Cardiac septum (tissue), 1 donor: ENCODE results near the gene TNK1. TPM values are rescaled to one million over a fixed set of nuclear protein-coding genes. Genes with fewer than 3 reads are reported as not detected.

Source experiments
- DNase-seq: peaks from one replicate; pipeline ENCODE4 v3.0.0-alpha.2; 2020; ENCODE audit warnings: low spot score
- intact Hi-C: fragments of 100-400 bp; cut with DNase I; formaldehyde crosslinking; loops from one replicate; pipeline ENCODE4 v1.14.0; 2022
- total RNA-seq: library from RNA; stranded (reverse); fragmentation: NEBNext Ultra II Directional; extraction: Animal tissue kit (Norgen Biotek cat#: 25700); gene quantifications from one replicate; pipeline ENCODE4 v1.2.1, GENCODE V29; 2021
- donor health status: DM: no; HTN: no; CAD: no.

Gene TNK1
- total RNA-seq, 1 donor from 2014 or later = 2.0 TPM

DNA sequence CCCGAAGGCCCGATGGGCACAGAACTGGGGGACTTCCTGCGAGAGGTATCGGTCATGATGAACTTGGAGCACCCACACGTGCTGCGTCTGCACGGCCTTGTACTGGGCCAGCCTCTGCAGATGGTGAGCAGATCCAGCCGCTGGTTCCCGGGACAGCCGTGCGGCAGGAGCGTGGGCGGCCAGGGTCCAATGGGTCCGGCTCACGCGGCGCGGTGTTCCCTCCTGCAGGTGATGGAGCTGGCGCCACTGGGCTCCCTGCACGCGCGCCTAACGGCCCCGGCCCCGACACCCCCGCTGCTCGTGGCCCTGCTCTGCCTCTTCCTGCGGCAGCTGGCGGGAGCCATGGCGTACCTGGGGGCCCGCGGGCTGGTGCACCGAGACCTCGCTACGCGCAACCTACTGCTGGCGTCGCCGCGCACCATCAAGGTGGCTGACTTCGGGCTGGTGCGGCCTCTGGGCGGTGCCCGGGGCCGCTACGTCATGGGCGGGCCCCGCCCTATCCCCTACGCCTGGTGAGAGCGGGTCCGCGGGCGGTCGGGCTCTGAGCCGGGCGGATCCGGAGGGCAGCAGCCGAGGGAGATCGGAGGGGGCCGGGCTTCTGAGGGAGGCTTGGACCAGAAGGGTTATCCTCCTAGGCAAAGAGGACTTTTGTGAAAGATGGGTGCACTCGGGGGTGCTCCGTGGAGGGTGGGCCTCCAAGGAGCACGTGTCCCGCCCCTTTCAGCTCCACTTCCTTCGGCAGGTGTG, 3.0 kb downstream of the TNK1 start:
- no peak for DNase-seq
- intact Hi-C loops = no loop called here

DNA sequence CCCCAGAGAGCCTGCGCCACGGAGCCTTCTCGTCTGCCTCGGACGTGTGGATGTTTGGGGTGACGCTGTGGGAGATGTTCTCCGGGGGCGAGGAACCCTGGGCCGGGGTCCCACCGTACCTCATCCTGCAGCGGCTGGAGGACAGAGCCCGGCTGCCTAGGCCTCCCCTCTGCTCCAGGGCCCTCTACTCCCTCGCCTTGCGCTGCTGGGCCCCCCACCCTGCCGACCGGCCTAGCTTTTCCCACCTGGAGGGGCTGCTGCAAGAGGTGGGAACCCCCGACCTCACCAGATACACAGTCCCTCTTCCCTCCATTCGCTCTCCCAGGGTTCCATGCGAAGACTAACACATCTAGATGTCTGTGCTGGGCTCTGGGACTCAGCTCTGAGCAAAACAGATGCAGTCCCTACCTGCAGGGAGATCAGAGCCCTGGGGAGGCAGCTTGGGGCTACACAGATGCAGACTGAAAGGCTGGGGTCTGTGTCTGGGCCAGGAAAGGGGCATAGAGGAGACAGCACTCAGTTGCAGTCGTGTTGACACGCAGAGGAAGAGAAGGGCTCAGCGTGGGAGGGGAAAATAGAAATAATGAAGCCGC, 3.7 kb downstream of the TNK1 start:
- intact Hi-C loops = no loop called here

DNA sequence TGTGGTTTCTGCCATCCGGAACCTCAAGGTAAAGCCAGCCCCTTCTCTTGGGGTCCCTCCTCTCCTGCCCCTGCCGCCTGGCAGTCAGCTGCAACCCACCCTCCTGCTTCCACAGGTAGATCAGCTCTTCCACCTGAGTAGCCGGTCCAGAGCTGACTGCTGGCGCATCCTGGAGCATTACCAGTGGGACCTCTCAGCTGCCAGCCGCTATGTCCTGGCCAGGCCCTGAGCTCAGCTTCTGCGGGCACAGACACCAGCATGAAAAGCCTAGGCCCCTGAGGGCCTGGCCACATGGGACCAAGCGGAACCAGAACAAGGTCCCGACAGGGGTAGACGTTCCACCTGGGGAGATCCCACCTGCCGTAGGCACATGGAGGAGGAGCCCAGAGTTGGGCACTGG, 8.0 kb downstream of the TNK1 start:
- DNase-seq = no peak
- intact Hi-C loops = no loop called here

More for the DNA sequence above, 3.7 kb downstream of the TNK1 start:
- DNase-seq = no peak

DNA sequence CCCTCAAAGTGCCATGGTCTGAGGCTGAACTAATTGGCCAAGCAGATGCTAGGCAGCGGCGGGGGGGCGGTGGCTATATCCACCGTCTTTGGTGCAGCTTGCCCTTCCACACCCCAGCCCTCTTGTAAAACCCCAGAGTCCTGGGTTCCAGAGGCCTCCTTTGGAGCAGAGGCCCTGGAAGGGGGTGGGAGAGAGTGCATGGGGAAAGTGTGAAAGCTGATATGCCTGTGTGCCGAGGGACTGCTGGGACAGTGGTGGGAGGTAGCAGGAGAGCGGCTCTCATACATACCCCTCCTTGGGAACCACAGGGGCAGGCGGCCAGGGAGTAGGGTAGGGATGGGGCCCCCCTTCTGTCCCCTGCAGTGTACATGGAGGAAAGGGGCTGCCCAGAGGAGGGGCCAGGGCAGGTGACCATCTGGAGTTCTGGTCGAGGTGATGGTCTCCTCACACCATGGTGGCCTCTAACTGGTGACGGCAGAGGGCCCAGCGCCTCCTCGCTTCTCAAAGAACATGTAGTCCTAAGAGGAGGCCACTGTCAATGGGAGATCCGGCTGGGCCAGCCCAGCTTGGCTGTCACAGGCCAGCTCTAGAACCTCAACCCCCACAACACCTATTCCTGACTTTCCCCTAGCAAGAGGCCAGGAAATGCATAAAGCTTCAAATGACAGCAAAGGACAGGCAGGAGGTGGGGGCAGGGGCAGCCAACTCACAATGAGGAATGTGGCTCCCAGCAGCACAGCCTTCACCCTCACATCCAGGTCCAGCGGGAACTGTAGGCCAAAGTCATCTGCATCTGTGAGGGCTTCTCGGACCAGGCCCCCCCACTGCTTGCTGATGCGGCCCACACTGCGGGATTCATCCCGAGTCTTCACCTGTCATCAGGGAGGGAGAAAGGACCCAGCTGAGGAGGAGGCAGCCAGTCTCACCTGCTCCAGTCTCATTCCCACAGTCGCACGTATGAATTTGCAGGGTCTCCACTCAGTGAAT, 9.3 kb downstream of the TNK1 start:
- DNase-seq = no peak
- intact Hi-C loops = no loop called here

DNA sequence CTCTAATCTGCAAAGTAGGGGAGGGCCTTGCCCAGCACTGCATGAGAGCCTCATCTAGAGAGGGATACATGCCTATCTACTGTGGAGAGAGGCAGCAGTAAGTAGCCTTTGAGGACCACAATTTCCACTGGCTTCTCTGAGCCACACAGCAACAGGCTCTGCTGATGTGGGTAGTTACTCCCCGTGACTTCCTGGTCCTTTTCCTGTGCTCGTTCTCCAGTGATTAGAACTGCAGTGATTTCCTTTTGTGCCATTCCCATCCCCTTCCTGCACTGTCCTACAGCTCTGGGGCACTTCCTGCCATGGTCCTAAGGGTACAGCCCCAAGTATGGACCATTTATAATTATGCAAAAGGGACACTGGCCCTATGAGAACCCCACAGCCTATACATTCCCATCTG, 10.4 kb downstream of the TNK1 start:
- intact Hi-C loops = no loop called here
- DNase-seq = no peak

DNA sequence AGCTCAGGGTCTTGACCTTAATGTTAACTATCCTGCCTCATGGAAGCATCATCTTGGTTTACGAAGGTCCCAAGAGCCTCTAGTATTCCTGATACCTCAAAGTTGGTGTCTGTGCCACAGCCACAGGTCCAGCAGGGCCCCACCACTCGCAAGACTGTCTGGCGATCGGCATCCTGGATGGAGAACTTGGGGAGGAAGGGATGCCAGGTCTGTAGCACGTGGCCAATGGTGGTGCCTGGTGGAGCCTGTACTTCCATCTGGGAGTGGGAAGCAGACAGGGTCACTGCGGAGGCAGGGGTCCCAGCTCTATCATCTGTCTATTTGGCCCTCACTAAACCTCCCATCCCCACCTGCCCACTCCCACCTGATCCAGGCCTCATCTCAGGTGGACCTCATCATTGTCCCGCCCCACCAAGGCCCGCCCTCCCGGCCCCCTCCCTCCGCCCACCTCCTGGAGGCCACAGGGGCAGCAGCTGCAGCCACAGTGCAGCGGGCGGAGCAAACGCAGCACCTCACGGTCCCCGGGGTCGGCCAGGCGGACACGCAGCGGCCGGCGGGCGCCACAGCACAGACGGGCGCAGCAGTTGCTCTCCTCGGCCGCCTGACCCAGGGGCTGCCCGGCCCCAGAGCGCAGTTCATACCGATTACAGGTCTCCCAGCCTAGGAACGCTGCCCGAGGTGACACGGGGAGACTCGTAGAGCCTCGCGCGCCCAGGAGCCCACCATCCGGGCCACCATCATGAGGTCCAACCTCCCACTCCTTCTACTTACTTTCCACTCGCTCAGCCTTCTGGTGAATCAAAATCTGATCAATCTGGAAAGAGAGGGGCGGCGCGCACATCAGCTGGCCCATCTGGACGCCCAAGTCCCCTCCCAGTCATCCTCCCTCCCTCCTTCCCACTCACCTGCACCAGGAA, 12.1 kb downstream of the TNK1 start:
- no peak for DNase-seq
- intact Hi-C loops = no loop called here

DNA sequence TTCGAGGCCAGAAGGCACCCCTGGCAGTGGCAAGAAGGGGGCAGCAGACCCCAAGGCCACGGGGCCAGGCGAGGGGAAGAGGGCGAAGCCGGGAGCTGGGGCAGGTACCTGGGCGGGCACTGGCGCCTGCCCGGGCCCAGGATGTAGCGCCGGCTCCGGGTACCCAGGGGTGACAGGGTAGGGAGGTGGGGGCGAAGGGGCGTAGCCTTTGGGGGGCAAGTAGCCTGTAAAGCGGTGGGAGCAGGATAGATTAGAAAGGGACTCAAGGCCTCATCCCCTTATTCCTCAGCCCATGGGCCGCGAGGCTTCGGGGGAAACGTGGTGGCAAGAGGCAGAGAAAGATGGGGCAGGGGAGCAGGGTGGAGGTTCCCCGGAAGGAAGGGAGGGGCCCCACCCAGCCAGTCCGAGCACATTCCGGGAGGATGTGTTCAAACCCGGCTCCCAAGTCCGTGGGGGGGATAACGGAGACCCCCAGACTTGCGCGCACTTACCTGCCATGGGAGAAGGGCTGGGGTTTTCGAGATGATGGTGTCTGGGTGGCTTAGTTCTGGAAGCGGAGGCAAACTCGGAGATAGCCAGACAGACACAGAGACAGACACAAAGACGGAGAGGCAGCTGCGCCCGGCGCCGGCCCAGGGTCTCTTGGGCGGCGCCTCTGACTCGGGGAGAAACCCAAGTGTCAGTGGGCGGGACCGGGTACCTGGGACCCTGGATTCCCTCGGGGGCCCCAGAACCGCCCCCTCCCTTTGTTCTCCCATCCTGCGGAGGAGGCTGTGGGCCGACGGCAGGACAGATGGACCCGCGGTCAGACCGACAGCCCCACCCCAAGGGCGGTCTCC, 12.9 kb downstream of the TNK1 start:
- DNase-seq = no peak
- intact Hi-C loops = no loop called here

DNA sequence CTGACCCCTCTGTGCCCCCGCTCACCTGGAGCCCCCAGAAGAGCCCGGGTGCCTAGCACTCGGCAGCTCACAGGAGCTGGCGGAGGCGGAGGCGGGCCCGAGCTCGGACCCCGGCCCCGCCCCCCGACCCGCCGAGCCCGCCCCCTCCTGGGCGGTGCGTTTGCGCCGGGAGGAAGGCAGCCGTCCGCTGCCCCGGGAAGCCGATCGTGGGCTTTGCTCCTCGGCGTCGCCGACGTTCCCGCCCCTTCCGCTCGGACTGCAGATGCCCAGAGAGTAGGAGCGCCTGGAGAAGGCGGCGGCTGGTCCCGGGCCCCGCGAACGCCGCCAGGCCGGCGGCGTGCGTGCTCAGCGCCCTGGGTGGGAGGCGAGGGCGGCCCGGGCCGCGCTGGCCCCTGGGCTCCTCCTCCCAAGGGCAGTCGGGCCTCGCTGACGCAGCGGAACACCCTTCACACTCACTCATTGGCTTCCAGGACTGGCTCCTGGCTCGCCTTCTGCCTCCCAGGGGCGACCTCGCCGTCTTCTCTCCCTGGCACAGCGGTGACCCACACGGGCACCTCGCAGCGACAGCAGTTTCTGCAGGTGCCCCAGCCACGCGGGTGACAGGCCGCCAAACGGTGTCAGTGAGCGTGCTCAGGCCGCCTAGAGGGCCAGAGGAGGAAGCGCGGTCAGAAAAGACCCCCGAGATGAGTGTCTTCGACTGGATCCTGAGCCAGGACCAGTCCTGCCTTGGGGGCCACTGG, 13.7 kb downstream of the TNK1 start, which contains the start of gene PLSCR3:
PLSCR3 (minus strand) TSS at position 74 of the 740 bp plus-strand sequence. CDS start 415 bp downstream, outside the sequence.
- intact Hi-C loops = no loop called here
- peak; percentile 95 for DNase-seq

DNA sequence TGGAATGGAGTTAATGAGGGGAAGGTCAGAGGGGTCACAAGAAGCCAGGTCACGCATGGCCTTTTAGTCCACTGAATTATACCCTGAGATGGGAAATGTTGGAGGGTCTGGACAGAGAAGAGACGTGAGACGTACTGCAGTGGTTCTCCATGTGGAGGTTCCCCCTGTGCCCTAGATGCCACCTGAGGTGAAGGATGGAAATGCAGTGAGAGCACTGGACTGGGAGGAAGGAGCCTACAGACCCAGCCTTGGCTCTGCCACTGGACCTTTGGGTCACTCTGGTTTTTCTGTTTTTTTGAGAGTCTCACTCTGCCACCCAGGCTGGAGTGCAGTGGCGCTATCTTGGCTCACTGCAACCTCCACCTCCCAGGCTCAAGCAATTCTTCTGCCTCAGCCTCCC, 15.3 kb downstream of the TNK1 start:
- intact Hi-C loops = no loop called here
- DNase-seq = no peak

DNA sequence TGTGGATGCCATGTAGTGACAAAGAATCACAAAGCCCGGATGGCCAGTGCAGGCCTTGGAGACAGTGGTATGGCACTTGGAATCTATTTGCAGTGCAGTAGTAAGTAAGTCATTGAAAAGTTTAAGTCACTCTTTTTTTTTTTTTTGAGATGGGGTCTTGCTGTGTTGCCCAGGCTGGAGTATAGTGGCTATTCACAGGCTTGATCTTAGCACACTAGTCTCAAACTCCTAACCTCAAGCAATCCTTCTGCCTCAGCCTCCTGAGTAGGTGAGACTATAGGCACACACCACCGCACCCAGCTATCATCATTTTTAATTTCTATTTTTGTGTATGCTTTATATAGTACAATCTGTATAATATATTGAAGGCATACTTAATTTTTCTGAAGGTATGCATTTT, 17.7 kb downstream of the TNK1 start:
- intact Hi-C loops = no loop called here
- DNase-seq = no peak

DNA sequence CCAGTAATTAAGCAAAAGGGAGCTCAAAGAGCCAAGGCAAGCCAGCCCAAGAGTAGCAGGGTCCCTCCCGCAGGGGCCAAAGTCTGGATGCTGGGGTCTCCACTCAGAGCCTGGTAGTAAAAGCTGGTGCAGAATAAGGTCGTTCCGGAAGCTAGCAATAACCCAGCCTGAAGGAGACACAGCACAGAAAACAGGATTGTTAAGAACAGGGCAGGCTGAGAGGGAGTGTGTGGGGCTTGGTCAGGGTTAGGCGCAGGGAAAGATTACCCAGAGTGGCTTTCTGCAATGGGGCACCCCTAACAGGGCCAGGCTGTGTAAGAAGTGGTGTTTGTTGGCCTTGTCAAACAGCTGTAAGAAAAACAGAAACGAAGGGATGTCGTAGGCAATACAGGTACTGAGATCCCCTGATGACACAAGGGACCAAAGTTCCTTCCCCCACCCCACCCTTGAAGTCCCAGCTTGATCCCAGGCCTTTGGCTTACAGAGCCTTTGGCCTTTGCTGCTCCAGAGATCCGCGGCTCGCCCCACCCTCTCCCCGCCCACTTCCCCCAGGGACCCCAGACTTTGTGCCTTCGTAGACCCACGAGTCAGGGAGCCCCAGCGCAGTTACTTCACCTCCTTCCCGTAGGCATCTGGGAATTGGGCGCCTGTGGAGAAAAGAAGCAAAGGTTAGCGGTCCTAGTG, 22.3 kb downstream of the TNK1 start:
- intact Hi-C loops = loop anchor here (5.0 kb wide), 1 partner anchor 444 kb away; no protein-coding TSS in a partner anchor
- DNase-seq = no peak

DNA sequence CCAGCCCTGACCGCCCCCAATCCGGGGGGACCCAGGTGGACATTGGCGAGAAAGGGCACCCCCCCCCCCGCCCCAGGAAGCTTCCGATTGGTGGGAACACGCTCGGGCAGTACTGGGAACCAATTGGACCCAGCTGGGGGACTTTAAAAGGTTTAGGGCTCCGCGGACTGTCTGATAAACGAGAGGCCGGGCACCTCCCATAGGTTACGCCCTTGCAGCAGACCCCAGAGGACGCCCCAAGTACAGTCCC, 22.8 kb downstream of the TNK1 start:
- DNase-seq = no peak
- intact Hi-C loops = loop anchor here (5.0 kb wide), 1 partner anchor 444 kb away; no protein-coding TSS in a partner anchor

DNA sequence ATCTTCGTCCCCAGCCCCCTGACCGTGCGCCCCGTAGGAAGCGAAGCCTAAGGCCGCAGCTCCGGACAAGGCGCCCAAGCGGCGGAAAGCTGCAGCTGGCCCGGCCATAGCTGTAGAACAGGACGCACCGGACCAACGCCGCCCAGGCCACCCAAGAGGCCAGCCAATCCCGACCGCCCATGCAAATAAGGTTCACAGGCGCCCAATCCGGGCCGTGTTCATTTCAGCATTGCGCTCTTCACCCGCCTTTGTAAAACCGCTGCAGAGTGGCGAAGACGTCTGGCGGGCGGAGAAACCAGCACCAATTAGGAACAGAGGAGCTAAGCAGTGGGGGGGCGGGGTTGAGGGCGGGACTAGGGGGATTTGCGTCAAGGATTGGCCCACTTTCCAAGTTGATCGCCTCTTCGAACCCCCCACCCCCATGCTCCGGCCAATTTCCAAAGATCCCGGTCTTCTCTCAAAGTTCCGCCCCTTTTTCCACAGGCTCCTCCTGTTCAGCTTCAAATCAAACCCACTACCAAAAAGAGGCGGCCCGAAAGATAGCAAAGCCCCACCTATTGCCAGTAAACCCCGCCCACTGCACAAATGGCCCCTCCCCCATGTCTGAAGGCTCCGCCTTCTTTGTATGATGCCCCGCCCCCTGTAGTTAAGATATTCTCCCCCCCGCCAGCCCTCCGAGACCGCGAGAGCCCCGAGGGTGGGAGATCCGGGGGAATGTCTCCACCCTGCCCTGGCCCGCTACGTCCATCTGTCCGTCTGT, 23.3 kb downstream of the TNK1 start, which contains the start of gene TMEM256:
TMEM256 (minus strand) TSS at position 121 of the 760 bp plus-strand sequence; CDS start at position 108, 13 bp downstream.
- intact Hi-C loops = loop anchor here (1.0 to 5.0 kb wide), 3 partner anchors 53 to 443 kb away; partner anchors contain the start of gene SENP3
- peak; percentile 99 for DNase-seq

DNA sequence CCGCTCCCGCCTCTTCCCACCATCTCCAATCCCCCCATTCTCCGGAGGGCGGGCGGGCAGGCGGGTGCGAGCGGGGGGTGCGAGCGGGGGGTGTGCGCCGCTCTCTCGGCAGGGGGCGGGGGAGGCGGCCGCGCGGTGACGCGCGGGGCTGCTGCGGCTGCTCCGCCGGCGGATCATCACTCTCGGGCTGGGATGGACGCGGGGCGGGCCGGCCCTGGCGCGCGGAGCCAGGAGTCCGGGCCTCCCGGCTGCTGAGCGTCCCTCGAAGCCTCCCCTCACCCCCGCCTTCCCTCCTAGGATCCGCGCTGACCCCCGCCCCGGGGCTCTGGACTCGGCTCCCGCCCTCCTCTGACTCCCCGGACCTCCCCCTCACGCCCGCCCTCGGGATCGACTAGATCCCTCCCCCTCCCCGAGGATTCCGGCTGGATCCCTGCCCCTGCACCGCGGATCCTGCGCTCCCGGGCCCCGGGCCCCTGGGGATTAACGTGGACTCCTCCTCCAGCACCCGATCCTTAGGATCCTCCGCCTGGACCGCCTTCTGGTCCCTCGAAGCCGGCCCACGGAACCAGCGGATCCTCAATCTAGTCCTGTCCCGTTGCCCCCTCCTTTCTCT, 24.0 kb downstream of the TNK1 start:
- DNase-seq = peak; percentile 81
- intact Hi-C loops = loop anchor here (1.0 to 5.0 kb wide), 3 partner anchors 54 to 442 kb away; partner anchors contain the start of gene SENP3

DNA sequence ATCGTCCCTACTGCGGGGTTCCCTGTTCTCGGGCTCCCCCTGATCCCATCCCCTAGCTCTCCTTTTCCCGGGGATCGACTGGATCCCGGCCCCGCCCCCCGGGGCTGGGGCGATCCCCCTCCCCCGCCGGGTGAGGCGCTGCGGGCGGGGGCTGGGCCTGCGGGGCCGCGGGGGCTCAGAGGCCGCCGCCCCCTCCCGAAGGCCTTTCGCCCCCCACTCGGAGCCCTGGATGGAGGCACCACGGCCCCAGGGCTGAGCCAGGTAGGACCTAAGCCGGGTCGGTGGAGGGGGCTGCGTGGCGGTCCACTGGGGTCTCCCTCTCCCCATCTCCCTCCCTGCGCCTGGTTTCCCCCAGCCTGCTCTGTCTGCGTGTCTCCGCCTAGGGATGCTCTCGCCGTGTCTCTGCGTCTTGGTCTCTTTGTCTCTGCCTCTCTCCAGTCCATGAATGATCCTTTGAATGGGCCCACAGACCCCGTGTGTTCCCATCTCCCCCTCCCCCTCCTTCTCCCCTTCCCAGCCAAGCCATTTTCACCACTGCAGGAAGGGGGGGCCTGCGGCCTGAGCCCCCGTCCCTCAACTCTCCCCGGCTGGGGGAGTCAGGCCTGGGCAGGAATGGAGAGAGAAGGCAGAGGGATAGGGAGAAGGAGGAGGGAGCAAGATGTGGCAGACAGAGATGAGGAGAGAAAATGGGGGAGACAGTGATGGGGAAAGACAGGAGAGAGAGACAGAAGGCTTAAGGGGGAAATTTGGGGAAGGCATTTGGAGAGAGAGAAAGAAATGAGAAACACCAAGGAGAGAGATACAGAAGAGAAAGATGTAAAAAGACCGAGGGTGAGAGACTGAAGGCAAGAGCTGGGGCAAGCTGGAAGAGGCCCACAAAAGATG, 24.7 kb downstream of the TNK1 start:
- DNase-seq = no peak
- intact Hi-C loops = loop anchor here (2.0 kb wide), 1 partner anchor 55 kb away; no protein-coding TSS in a partner anchor
